ENCODE measurements around the gene RGMA.
A peak's percentile ranks its signal among the peaks of the same experiment; 100 is the strongest.

DNA sequence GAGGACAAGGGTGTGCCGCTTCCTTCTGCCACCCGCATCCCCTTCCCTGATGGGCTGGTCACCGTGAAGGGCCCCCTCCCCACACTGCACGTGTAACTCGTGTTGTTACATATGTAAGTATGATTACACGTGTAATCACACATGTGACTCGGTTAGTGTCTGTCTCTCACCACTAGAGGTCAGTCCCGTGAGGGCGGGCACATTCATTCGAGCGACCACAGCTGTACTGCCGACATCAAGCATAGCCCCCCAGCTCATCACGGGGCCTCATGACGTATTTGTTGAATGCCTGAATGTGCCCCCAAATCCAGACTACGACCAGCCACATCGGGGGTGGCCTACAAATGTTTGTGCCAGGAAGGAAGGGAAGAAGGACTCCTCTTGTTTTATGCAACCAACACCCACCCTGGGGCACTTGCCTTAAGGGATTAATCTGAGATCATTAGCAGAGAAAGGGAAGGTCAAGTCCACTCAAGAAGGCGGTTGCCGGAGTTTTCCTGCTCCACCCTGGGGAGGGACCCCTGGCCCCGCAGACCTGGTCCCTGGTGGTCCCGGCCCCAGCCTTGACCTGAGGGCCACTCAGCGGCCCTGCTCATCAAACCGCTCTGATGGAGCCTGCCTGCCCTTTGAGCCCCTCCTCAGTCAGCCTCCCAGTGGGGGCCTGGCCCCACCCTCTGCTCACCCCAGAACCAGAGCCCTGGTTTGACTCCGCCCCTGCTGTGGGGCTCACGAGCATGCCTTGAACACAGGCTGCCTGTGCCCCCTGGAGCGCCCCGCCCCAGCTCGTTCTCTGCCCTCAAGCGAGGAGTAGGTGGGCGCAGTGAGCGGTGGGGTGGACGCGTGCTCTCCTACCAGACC lies 52.8 kb downstream of the RGMA start:
- TF ChIP-seq, protein P1, sequence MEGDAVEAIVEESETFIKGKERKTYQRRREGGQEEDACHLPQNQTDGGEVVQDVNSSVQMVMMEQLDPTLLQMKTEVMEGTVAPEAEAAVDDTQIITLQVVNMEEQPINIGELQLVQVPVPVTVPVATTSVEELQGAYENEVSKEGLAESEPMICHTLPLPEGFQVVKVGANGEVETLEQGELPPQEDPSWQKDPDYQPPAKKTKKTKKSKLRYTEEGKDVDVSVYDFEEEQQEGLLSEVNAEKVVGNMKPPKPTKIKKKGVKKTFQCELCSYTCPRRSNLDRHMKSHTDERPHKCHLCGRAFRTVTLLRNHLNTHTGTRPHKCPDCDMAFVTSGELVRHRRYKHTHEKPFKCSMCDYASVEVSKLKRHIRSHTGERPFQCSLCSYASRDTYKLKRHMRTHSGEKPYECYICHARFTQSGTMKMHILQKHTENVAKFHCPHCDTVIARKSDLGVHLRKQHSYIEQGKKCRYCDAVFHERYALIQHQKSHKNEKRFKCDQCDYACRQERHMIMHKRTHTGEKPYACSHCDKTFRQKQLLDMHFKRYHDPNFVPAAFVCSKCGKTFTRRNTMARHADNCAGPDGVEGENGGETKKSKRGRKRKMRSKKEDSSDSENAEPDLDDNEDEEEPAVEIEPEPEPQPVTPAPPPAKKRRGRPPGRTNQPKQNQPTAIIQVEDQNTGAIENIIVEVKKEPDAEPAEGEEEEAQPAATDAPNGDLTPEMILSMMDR (conservative IDR thresholded peaks at IDR 0.05) = peak; percentile 91
- no peak for TF ChIP-seq ZFX (IDR thresholded peaks at IDR 0.05)

Measured in C4-2B (cell line).